ENCODE measurements around the gene ZNF655. TPM values are rescaled to one million over a fixed set of nuclear protein-coding genes. Genes with fewer than 3 reads are reported as not detected.

Gene ZNF655
- total RNA-seq, 2 experiments from 2014 or later, result 54.9 to 57.1 TPM

DNA sequence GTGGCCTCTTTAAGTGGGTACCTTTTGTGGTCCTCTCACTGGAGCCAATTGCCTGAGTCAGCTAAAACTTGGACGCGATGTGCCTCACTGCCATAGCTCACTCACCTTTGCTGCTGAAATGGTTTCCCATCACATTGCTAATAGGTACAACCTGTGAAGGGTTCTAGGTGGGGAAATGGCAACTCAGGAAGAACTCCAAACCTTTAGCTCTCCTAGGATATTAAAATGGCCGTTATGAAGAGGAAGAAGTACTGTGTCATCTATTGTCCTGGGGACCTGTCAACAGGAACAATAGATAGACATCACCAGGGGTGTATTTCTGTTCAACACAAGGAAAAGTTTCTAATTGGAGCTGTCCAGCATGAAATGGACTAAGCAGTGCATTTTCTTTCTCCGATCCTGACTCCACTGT is 1.2 kb upstream of the ZNF655 start:
- CTCF ChIA-PET, result interaction anchor here (0.9 to 1.1 kb wide), 2 partner anchors 41 to 59 kb away, joined by 3 read pairs; partner anchors contain the start of gene TMEM225B
- POLR2A ChIA-PET, result interaction anchor here (0.9 to 1.1 kb wide), 2 partner anchors 20 to 83 kb away, joined by 3 read pairs; no protein-coding TSS in a partner anchor

DNA sequence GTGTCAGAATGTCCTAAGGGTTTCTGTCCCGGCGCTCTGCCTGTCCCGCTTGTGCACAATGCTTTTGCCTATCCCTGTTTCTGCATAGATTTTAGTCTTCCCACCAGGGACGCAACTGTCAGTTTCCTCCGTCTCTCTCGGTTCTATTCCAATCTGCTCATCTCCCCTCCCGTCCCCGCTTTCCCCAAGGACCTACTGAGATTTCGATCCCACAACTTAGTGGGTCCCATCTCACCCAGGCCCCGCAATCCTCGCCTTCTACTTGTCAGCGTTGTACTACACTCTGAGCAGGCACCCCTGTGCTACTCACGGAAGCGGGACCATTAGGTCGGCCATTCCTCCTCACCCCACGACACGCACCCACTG is 519 bp upstream of the ZNF655 start:
- ChIA-PET CTCF (interaction anchor here (0.7 kb wide), 1 partner anchor 57 kb away, joined by 3 read pairs; no protein-coding TSS in a partner anchor), POLR2A (interaction anchor here (0.6 to 2.4 kb wide), 10 partner anchors 17 to 362 kb away, joined by 3 to 21 read pairs (median 4); partner anchors contain the start of genes TRIM4, ZKSCAN5, ZNF394 and ZSCAN25)

DNA sequence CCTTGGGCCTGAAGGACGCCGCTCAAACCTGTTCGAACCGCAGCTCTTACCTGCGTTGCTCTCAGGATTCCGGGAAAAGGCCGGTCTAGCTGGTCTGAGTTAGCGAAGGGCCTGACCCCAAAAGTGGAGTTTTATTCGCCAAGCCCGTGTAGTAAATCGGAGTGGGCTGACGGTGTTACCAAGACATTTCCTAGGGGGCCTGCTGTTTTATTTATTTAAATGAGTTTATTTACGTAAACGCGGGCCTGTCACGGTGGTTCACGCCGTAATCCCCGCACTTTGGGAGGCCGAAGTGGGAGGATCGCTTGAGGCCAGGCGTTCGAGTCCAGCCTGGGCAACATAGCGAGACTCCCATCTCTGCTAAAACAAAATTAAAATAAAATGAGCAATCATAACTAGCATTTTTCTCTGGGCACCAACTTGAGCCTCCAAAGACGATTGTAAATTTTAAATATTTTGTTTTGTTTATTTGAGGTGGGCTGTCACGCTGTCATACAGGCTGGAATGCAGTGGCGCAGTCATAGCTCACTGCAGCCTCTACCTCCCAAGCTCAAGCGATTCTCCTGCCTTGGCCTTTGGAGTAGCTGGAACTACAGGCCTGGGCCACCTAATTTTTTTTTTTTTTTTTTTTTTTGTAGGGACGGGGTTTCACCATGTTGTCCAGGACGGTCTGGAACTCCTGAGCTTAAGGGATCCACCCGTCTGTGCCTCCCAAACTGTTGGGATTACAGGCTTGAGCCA is 903 bp downstream of the ZNF655 start:
- ChIA-PET CTCF (no interaction called here), POLR2A (interaction anchor here (0.5 to 2.4 kb wide), 4 partner anchors 14 to 60 kb away, joined by 4 to 21 read pairs (median 5); partner anchors contain the start of genes ZNF394 and ZSCAN25)

DNA sequence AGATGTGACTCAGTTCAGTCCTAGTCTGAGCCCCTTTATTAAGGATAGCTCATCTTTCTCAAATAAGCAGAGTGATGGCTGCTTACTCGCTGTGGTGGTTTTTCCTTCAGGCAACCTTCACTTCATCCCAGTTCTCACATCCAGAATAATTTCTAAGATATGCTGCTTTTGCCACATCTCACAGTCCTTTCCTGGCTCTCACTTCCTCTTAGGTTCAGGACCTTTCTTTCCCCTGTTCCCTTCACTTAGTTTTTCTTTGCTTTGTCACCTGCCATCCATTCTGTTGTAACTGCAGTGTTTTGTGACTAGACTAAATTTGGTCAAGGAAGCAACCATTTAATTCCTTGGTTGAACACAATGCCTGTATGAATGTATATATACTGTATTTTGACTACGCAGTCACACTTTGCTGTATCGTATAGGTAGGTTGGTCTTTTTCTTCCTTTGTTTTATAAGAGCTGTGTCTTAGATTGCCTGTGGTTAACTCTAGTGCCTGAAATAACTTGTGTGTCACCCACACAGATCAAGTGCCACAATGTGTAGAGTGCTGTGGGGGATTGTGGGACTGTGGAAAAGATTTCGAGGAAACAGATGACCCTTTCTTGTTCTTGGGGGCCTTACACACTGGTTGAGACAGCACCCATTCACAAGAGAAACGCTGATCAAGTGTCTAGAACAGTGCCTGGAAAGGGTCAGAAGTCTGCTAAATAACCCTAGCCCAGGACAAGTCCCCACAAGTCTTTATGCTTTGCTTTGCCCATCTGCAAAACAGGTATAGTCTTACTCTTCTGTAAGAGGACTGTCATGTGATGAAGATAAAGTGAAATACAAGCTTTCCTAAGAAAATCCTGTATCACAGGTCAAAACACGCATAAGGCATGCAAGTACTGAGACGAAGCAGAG is 2.6 kb downstream of the ZNF655 start:
- ChIA-PET POLR2A (no interaction called here), CTCF (no interaction called here)

DNA sequence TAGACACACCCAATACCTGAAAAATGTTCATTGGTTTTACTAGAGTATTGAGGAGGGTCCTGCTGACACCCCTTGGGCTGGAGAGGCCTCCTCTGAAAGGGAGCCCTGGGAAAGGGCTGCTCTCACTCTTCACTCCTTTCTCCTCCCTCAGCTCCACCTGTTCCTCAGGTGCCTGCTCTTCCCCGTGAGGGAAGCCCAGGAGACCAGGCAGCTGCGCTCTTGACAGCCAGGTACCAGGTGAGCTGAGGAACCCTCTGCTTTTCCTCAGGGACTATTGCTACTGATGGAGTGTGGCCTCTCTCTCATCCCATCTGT is 3.3 kb downstream of the ZNF655 start:
- ChIA-PET POLR2A (no interaction called here), CTCF (no interaction called here)

DNA sequence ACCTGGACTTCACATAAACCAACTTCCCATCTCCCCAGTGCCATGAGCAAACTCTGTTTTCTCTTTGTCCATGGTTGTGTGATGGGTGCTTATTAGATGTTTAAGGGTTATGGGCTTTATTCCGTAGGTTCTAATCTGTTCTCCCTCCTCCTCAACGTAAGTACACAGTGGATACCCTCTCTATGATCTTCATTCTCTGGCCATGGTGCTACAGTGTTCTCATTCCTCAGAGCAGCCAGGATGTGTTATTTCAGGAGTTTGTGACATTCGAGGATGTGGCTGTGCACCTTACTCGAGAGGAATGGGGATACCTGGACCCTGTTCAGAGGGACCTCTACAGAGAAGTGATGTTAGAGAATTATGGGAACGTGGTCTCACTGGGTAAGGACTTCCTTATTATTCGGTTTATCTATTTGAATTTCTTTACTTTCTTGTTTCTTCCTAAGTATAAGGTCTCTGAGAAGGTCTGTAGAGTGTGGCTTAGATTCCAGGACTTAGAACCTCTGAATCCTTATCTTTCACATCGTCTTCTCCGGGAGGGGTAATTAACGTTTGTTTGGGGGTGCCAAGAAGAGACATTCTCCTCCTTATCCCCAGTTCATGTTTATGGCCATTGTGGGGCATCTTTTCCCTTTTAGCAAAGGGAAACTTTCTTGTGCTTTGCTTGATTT is 3.8 kb downstream of the ZNF655 start:
- CTCF ChIA-PET, result no interaction called here
- POLR2A ChIA-PET, result no interaction called here

DNA sequence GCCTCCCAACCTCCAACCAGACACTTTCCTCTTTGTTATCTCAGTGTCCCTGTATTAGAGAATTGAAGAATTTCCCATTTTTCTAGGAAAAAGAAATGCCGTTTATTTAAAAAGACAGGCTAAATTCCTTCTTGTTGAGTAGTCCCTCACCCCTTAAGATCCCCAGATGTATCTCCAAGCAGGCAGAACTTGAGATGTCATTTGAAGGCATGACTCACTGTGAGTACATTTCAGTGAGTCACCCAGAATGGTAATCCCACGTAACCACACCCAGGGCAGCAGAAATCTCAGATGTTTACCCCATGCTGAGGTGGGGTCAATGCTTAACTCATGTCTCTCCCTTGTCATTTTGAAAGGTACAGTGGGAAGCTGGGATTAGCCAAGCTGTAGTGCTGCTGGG is 4.4 kb downstream of the ZNF655 start:
- ChIA-PET CTCF (no interaction called here), POLR2A (no interaction called here)

DNA sequence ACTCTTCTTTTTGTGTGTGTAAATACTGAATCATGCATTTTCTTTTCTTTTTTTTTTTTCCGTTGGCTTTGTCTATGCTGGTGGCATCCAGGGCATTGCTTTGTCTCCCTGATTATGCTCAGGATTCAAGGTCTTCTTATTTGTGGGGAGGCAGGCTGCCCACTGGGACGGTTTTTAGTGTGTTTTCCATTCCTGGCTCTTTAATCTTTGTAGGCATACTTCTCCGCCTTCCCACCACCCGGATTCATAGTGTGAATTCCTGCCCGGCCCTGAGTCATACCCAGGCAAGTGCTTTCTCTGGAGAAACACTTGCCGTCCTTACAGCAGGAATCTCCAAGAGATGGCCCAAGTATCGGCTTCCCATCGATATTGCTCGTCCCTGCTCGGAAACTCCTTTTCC is 5.2 kb downstream of the ZNF655 start:
- CTCF ChIA-PET, result no interaction called here
- POLR2A ChIA-PET, result no interaction called here

DNA sequence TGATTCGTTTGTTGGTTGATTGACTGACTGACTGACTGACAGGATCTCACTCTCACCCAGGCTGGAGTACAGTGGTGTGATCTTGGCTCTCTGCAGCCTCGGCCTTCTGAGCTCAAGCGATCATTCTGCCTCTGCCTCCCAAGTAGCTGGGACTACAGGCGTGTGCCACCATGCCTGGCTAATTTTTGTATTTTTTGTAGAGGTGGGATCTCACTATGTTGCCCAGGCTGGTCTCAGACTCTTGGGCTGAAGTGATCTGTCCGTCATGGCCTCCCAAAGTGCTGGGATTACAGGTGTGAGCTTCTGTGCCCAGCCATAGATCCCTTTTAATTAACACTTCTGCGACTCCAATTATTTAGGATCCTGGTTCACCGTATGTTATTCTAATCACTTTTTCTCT is 10.3 kb downstream of the ZNF655 start:
- ChIA-PET CTCF (interaction anchor here (1.4 kb wide), 1 partner anchor 10 kb away, joined by 3 read pairs; no protein-coding TSS in a partner anchor), POLR2A (interaction anchor here (0.7 kb wide), 1 partner anchor 243 kb away, joined by 3 read pairs; the partner anchor contains the start of gene ARPC1A)

DNA sequence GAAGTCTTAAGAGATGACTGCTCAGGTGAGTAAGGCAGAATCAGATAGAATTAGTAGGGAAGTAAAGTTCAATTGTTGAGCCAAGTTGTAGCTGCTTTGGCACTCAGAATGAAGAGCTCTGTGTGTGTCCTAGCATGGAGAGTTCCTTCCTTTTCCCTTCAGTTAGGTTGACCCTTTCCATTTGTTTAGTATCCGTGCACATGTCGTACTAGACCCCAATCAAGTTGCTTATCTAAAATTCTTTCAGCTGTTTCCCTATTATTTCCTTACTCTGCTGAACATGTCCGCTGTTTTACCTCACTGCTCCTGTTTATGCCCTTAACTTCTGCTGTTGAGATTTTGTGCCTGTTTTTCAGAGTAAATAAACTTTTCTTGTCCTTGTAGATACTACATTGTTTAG is 13.3 kb downstream of the ZNF655 start:
- CTCF ChIA-PET, result interaction anchor here (0.6 kb wide), 1 partner anchor 30 kb away, joined by 6 read pairs; no protein-coding TSS in a partner anchor
- POLR2A ChIA-PET, result no interaction called here

DNA sequence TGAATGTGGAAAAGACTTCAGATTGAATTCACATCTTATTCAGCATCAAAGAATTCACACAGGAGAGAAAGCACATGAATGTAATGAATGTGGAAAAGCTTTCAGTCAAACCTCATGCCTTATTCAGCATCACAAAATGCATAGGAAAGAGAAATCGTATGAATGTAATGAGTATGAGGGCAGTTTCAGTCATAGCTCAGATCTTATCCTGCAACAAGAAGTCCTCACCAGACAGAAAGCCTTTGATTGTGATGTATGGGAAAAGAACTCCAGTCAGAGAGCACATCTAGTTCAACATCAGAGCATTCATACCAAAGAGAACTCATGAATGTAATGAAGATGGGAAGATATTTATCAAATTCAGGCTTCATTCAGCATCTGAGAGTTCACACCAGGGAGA is 14.8 kb downstream of the ZNF655 start:
- POLR2A ChIA-PET, result no interaction called here
- CTCF ChIA-PET, result no interaction called here

DNA sequence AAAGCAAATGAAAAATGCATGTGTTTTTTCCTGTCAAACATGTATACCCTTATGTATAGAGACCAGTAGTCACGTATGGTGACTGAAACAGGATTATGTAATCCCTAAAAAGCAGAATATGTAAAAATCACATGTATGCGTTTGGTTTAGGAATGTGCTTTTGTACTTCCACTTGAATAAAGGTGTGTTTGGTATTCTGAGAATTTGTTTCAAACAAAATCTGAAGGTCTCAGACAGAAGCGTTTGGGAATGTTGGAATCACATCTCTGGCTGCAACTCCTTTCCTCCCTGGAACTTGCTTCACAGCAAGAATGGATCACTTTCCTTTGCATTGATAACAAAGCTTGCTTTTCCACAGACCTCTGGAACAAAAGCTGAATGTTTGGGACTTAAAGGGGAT is 17.8 kb downstream of the ZNF655 start:
- CTCF ChIA-PET, result no interaction called here
- POLR2A ChIA-PET, result interaction anchor here (1.0 kb wide), 1 partner anchor 10 kb away, joined by 3 read pairs; no protein-coding TSS in a partner anchor

DNA sequence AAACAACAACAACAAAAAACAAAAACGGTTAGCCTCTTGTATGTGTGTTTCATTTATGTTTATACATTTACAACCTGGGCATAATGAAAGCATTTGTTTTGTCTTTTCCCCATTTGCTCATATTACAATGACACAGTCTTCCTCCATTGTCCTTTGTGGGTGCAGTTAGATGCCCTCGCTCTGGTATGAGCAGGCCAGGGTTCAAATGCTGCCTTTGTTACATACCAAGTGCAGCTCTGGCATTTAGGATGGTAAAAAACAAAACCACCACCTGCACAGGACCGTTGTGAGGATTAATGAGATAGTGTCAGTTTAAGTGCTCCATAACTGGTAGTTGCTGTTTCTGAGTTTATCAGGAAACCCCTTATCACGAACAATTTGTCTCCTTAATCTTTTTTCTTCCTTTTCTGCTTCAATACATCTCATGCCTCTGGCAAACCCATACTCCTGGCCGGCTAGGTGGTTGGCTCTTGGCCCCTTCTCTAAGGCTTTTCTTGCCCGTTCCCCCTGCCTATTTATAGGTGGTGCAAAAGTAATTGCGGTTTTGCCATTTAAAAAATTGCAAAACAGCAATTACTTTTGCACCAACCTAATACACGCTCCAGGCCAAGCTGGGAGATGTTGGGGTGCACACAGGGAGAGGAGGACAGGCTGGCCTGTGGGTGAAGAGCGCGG is 21.0 kb downstream of the ZNF655 start:
- CTCF ChIA-PET, result interaction anchor here (1.3 kb wide), 1 partner anchor 11 kb away, joined by 3 read pairs; no protein-coding TSS in a partner anchor

DNA sequence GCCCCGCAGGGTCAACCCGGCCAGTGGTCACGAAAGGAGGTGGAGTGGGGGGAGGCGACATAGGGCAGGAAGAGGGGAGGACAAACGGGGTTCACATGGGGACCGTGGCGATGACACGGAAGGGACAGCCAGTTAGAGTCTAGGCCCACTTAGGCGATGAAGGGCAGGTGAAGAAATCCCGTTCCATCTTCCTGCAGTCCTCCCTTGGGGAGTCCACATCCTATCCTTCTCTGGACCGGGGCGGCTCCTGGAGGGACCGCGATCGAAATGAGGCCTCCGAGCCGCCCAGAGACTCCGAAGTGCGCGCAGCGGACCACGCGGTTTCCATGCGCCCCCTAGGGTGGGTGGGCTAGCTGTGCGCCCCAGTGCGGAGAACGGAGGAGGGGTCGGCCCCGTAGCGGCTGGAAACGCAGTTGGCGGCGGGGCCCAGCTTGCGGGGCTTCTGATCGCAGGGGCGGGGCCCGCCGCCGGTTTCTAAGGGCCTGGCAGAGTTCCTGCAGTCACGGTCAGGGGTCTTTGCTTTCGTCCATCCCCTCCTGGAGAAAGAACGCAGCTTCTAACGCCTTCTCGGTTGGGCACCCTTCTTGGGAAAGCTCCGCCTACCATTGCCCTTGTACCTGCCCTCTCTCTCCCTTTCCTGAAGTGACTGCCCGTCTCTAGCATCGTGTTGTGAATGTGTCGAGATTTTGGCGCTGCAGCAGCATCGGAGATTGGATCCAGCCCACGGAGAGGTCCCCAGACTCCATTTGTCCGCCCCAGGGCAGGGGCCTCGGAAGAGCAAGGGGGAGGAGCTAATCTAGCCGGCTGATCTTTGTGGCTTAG is 21.7 kb downstream of the ZNF655 start:
- CTCF ChIA-PET, result interaction anchor here (1.2 kb wide), 1 partner anchor 36 kb away, joined by 4 read pairs; the partner anchor contains the start of gene ZSCAN25
- POLR2A ChIA-PET, result interaction anchor here (1.1 to 1.2 kb wide), 3 partner anchors 11 to 44 kb away, joined by 3 to 6 read pairs (median 3); partner anchors contain the start of gene ZNF655

More for the DNA sequence above, 21.0 kb downstream of the ZNF655 start:
- POLR2A ChIA-PET, result interaction anchor here (1.1 to 1.2 kb wide), 2 partner anchors 11 to 21 kb away, joined by 3 to 6 read pairs; partner anchors contain the start of gene ZNF655

DNA sequence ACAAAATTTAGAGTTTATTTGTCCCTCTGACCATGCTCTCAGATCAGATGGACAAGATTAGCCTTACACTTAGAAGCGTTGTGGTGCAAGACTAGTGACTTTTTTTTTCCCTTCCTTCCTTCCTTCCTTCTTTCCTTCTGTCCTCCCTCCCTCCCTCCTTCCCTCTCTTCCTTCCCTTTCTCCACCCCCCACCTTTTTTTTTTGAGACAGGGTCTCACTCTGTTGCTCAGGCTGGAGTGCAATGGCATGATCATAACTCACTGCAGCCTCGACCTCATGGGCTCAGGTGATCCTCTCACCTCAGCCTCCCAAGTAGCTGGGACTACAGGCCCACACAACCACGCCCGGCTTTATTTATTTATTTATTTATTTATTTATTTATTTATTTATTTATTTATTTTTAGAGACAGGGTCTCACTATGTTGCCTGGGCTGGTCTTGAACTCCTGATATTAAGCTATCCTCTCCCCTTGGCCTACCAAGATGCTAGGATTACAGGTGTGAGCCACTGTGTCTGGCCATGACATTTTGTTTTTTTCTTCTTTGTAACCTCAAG is 22.4 kb downstream of the ZNF655 start:
- ChIA-PET POLR2A (interaction anchor here (1.1 to 1.2 kb wide), 3 partner anchors 10 to 44 kb away, joined by 3 to 6 read pairs (median 3); partner anchors contain the start of gene ZNF655), CTCF (interaction anchor here (1.2 kb wide), 1 partner anchor 35 kb away, joined by 4 read pairs; the partner anchor contains the start of gene ZSCAN25)

DNA sequence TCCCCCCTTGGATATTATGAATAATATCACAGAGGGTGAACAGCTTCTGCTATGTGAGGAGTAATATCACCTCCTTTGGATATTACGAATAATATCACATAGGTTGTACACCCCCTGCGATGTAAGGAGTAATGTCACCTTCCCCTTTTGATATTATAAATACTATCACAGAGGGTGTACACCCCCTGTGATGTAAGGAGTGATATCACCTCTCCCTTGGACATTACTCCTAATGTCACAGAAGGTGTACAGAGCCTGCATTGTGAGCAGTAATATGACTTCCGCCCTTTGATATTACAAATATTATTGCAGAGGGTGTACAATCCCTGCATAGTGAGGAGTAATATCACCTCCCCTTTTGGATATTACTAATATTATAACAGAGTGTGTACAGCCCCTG is 30.4 kb downstream of the ZNF655 start:
- POLR2A ChIA-PET, result no interaction called here
- CTCF ChIA-PET, result no interaction called here

DNA sequence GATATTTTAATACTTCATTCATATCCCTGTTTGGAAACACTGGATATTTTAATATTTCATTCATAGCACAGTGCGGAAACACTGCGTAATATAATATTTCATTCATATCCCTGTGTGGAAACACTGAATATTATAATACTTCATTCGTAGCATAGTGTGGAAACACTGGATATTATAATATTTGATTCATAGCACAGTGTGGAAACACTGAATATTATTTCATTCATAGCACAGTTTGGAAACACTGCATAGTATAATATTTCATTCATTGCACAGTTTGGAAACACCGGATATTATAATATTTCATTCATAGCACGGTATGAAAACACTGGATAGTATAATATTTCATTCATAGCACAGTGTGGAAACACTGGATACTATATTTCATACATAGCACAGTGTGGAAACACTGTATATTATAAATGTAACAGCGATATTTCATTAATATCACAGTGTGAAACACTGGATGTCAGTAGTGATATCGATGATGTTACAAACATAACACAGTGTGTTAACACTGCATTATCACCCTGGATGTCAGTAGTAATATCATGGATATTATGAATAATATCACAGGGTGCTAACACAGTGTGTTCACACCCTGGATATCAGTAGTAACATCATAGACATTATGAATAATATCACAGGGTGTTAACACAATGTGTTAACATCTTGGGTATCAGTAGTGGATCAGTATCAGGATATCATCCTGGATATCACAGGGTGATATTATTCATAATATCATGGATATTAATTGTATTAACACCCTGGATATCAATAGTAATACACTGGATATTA is 36.7 kb downstream of the ZNF655 start:
- ChIA-PET CTCF (no interaction called here), POLR2A (no interaction called here)
